NCI-H460 (cell line): Measurements from ENCODE around the gene GGT6. TPM values are rescaled to one million over a fixed set of nuclear protein-coding genes. Genes with fewer than 3 reads are reported as not detected.

ENCODE experiments used
- DNase-seq: peaks from one replicate; pipeline ENCODE4 v3.0.0-alpha.2; 2016; ENCODE audit warnings: low read depth; ENCODE audit errors: extremely low read depth
- total RNA-seq: library from RNA; depleted of rRNA; stranded (reverse); fragments of >200 nt; shearing (Covaris generic); gene quantifications from 2 replicates; pipeline ENCODE4 v1.2.3, GENCODE V29; 2014

GGT6 gene
- total RNA-seq, 1 experiment from 2014 or later: not detected

DNA sequence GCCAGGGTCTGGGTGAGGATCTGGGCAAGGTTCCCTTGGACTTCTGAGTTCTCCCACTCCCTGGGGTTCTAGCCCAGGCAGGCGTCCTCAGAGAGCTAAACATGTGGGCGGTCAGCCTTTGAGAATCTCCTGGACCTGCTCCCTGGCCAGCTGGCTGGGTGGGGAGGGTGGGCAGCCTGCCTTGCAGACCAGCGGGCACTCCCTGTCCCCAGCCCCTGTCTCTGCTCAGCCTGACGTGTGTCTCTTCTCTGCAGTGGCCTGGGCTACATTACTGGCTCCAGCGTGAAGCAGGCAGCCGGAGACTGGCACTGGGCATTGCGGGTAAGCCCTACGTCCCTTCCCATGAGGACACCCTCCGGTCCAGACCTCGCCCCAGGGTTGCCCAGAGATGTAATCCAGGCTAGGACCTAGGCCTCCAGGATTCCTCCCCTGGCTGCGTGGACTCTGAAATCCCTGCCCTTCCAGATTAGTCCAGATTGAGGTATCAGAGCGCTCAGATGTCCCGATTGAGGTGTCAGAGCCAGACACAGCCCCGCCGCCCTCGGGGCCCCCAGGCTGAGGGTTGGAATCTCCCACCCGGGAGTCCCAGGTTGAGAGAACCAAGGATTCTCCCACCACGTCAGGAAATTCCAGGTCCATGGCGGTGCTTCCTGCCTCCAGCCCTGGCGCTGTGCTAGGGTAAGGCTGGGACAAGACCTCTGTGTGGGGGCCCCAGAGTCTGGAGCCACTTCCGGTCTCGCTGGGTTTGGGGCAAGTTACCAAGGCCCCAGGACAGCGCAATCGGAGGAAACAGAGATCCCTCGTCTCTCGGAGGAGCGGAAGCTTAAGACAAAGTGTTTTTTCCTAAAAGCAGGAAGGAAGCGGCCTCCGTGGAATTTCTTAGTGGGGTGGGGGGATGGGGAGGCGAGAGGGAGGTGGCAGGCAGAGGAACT lies 29.3 kb downstream of the GGT6 start:
- no peak for DNase-seq

DNA sequence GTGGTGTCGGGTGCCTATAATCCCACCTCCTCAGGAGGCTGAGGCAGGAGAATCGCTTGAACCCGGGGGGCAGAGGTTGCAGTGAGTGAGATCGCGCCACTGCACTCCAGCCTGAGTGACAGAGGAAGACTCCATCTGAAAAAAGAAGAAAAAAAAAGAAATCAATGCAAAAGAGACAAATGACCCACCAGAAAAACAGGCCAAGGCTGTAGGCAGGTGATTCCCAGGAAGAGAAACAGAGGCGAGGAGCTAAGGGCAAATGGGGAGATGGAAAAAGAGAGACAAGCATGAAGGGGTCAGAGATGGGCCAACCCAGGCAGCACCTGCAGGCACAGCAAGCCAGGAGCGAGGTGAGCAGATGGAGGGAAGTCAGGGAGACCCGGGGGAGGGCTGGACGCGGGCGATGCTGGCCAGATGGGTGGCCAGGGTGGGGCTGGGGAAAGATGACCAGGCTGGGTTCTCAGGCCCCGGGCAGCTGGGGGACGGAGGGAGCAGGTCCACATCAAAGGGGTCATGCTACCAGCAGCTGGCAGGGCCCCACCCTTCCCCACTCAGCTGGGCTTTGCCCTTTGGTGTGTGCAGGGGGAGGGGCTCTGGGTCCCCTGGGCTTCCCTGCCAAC lies 30.7 kb downstream of the GGT6 start:
- no peak for DNase-seq

GRCh38 chr17:4527566-4528125 lies 32.7 kb downstream of the GGT6 start:
- no peak for DNase-seq

DNA sequence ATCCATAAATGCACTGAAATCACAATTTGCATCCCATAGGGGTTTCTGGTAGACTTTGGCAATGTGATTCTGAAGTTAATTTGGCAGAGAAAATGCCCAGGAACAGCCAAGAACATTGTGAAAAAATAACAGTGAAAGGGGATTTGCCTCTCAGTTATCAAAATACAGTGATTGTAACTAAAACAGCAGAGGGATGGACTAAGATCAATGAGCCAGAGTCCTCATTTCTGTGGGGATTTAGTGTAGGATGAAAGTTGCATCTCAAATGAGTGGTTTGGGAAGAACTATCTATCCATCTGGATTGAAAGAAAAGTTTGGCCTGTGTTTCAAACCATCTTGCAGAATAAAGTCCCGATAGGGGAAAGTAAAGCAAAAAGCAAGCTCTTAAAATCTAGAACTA lies 33.2 kb downstream of the GGT6 start:
- no peak for DNase-seq

- no peak for DNase-seq
These were observed 34.5 kb downstream of the GGT6 start for GRCh38 chr17:4525691-4526397.

GRCh38 chr17:4523946-4524345 lies 36.4 kb downstream of the GGT6 start:
- no peak for DNase-seq

DNA sequence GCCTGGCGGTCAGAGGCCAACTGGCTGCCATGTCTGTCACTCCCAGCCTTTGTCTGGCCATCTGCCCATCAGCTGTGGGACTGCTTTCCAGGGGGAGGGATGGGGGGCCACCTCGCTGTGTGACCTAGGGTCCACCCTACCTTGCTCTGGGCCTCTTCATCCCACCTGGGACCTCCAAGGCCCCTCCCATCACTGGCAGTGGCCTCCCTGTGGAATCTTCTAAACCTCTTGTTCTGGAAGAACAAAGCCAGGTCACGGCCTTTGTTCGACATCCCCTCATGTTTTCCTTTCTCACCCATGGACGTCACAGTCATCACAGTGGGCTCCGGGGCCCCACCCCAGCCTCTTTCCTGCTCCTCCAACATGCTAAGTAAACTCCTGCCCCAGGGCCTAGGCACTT lies 37.7 kb downstream of the GGT6 start:
- no peak for DNase-seq

DNA sequence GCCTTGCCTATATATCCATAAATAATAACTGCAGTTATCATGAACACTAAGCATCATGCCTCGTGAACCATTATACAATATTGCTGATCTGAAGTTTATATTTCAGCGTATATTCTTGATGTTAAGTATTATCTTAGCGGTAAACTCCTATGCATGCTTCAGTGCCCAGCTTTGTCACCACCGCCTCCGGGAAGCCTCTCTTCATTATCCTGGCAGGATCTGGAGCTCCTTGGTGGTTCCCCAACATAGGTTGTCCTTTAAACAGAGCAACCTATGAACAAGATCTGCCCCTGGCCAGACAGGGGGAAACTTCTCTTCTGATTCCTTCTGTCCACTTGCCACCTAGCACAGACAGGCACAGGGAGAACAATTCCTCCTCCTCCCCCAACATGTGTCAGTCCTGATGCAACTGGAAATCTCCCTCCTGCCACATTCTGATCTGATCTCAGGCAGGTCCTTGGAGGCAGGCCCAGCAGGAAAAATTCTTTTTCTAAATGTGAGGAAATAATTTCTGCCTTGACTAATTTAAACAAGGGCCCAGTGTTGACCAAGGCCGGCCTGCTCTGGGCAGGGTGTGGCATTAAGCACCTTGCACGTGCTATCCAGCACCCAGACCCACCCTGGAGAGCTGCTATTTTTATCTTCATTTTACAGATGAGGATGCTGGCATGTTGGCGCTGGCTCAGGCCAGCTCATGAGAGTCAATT lies 39.3 kb downstream of the GGT6 start:
- no peak for DNase-seq

- no peak for DNase-seq
These were observed 40.1 kb downstream of the GGT6 start for GRCh38 chr17:4520060-4520893.

- DNase-seq: no peak
These were observed 41.0 kb downstream of the GGT6 start for GRCh38 chr17:4519361-4519788.

DNA sequence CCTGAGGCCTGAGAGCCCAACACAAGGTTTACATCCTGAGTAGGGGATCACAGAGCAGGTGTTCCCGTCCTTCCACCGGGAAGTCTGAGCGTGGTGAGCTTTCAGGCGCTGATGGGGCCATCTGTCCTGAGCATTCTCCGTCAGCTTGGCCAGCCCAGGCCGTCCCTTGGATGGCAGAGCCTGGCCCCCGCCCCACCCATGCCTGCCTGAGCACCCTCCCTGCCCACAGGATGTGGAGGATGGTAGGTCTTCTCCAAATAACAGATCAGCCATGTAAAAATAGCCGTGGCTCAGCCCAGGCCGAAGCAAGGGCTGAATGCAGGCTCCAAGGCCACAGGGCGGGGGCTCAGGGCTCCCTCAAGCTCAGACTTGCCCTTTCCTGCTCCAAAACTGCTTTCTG lies 41.5 kb downstream of the GGT6 start:
- DNase-seq: no peak

DNA sequence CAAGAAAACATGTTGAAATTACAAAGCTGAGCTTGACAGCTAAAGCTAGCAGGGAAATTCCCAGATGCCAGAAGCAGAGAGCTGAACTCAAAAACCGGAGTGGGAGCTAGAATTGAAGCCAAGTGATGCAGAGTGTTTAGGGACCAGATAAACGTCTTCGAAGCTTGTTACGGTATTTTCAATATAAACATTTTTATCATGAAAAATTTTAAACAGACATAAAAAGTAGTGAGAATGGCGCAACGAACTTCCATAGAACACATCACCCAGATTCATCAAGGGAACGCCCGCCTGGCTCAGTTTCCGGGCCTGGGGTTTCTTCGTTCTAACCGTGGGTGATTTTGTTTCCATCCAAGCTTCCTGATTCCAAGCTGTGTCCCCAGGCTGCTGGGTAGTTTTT lies 43.6 kb downstream of the GGT6 start:
- DNase-seq: no peak

- no peak for DNase-seq
These were observed 44.9 kb downstream of the GGT6 start for GRCh38 chr17:4515501-4515900.

GRCh38 chr17:4514779-4515178 lies 45.6 kb downstream of the GGT6 start:
- no peak for DNase-seq

DNA sequence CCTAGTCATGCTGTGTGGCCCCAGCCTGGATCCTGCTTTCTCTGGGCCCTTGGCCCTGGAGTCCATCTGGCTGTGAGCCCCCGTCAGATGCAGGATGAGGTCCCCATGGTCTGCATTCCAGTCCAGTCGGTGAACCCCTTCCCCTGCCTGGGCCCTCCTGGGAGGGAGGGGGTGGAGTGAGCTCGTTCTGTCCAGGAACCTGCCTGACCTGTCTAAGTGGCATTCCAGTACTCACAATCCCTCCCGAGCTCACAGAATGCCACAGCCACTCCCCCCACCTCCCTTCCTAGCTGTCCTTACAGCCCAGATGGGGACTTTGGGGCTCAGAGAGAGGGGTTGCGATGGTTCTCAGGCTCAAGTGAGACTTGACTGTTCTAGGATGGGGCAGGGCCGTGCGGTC lies 46.2 kb downstream of the GGT6 start:
- DNase-seq: no peak

DNA sequence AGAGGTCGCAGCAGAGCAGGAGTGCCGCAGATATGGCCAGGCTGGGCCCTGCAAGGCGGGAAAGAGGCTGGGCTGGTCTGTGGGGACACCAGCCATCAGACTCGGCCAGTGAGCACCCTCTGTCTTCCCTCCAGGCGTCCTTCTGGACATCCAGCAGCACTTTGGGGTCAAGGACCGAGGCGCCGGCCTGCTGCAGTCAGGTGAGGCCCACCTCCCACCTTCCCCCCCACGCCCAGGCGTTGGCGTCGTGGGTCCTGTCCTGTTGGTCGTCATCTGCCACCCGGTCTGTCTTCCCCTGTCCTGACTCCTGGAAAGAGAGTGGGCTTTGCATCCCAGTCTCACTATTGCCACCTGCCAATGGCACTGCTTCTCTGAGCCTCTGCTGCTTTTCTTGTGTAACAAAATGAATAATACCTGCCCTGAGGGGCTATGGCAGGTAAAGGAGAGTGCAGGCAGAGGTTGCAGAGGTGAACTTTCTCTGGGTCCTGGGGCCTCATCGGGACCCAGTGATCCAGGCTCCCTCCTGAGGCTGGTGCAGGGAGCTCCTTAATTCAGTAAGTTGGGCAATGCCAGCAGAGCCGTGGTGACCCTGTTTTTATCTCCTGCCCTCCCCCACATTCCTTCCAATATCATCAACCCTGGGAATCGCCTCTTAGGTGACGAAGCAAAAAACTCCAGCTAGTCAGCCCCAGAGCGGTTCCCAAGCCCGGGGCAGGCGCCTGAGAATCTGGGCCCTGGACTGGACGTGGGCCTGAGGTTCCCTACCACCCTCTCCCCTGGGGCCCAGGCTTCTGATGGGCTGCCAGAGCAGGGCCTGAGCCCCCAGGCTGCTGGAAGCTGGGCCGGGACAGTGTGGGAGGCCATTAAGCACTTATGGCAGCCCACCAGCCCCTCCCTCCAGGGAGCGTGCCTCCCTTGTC lies 47.0 kb downstream of the GGT6 start:
- DNase-seq: no peak

DNA sequence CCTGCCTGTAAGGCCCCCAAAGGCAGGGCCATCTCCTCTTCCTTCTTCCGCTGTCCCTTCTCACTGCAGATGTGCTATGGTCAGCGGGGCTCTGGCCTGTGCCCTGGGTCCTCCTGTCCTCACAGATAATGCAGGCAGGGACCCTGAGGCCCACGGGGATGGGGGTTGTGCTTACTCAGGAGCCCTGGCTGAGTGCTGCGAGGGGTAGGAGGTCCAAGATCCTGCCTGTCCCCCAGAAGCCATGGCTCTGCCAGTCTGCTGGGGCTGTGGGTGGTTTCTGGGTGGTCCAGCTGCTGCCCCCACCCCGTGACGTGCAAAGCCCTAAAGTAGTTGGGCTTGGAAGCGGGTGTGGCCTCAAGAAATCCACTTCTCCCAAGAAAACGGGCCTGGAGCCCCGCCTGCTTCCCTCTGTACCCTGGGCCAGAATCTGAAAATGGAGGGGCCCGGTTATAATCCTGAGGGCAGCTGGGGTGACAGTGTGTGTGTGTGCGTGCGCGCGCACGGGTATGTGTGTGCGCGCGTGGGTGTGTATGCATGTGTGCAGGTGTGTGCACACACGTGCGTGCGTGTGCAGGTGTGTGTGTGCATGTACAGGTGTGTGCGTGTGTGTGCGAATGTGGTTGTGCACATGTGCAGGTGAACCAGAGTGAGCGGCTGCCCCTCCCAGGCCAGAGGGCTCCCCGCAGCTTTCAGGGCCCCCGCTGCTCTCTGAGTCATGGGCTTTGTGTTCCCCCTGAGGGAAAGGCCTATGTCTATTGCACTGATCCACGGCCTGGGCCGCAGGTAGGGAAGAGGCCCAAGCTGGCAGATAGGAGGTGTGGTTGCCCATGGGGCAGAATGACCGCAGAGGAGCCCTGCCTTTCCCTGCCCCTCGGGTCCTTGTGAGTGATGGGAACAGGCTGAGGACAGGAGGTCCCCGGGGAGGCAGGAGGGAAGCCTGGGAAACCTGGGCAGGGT lies 47.9 kb downstream of the GGT6 start:
- DNase-seq: no peak
